GM23338 (cell line): ENCODE results near the gene BPIFB1.

Experiments
- CREB1 ChIP-seq: fragments of 250-450 bp; sonication (Bioruptor Pico); IDR thresholded peaks from 2 replicates; pipeline ENCODE4 v1.5.0; 2020; ENCODE audit warnings: low read depth, mild to moderate bottlenecking, moderate library complexity
- EZH2 ChIP-seq: fragments of 200-600 bp; sonication (generic); IDR thresholded peaks from one replicate; pipeline ENCODE4 v1.8.0; 2017; ENCODE audit warnings: antibody characterized with exemption, mild to moderate bottlenecking, low read depth; ENCODE audit not compliant: unreplicated experiment
- EZH2phosphoT487 ChIP-seq: fragments of 200-600 bp; sonication (generic); IDR thresholded peaks from one replicate; pipeline ENCODE4 v1.8.1; 2018; ENCODE audit warnings: antibody characterized with exemption; ENCODE audit not compliant: unreplicated experiment
- POLR2AphosphoS5 ChIP-seq: IDR thresholded peaks from 2 replicates; pipeline ENCODE4 v1.6.1; 2016; ENCODE audit warnings: antibody characterized with exemption, low read depth
- TF ChIP-seq, protein P1 (sequence below), 2 experiments: fragments of 200-600 bp in 1 of 2; sonication (generic) in 1 of 2; conservative IDR thresholded peaks; 2 replicates each; pipeline versions ENCODE4 v1.5.1 to v1.6.1; 2016 to 2017; ENCODE audit warnings: antibody characterized with exemption in 2 of 2, low read depth in 2 of 2, mild to moderate bottlenecking in 2 of 2, moderate library complexity in 1 of 2
- TF ChIP-seq, protein P2 (sequence below): IDR thresholded peaks from one replicate; pipeline ENCODE4 v1.6.1; 2018; ENCODE audit warnings: antibody characterized with exemption; ENCODE audit not compliant: unreplicated experiment

DNA sequence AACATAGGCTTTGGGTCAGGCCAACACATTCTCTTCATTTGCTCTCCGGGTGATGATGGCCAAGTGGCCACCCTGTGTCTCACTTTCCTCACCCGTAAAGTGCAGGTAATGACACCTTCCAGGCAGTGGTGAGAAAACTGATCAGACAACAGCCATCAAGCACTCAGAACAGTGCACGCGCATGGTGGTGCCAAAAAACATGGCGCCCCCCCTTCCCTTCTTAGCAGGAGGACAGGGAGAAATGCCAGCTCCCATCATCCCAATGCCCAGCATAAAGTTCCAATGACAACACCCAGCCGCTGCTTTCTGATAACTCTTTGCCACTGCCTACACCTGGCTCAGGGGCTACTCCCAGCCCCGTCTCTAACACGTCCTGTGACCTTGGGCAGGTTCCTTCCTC lies 8.4 kb downstream of the BPIFB1 start:
- TF ChIP-seq EZH2phosphoT487 (no peak), EZH2 (no peak), POLR2AphosphoS5 (no peak), CREB1 (CRISPR knock-in tag) (no peak)
- TF ChIP-seq, protein P1, sequence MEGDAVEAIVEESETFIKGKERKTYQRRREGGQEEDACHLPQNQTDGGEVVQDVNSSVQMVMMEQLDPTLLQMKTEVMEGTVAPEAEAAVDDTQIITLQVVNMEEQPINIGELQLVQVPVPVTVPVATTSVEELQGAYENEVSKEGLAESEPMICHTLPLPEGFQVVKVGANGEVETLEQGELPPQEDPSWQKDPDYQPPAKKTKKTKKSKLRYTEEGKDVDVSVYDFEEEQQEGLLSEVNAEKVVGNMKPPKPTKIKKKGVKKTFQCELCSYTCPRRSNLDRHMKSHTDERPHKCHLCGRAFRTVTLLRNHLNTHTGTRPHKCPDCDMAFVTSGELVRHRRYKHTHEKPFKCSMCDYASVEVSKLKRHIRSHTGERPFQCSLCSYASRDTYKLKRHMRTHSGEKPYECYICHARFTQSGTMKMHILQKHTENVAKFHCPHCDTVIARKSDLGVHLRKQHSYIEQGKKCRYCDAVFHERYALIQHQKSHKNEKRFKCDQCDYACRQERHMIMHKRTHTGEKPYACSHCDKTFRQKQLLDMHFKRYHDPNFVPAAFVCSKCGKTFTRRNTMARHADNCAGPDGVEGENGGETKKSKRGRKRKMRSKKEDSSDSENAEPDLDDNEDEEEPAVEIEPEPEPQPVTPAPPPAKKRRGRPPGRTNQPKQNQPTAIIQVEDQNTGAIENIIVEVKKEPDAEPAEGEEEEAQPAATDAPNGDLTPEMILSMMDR (conservative IDR thresholded peaks at IDR 0.05; ENCODE audit: low read depth in 2 of 2): no peak
- TF ChIP-seq, protein P2, sequence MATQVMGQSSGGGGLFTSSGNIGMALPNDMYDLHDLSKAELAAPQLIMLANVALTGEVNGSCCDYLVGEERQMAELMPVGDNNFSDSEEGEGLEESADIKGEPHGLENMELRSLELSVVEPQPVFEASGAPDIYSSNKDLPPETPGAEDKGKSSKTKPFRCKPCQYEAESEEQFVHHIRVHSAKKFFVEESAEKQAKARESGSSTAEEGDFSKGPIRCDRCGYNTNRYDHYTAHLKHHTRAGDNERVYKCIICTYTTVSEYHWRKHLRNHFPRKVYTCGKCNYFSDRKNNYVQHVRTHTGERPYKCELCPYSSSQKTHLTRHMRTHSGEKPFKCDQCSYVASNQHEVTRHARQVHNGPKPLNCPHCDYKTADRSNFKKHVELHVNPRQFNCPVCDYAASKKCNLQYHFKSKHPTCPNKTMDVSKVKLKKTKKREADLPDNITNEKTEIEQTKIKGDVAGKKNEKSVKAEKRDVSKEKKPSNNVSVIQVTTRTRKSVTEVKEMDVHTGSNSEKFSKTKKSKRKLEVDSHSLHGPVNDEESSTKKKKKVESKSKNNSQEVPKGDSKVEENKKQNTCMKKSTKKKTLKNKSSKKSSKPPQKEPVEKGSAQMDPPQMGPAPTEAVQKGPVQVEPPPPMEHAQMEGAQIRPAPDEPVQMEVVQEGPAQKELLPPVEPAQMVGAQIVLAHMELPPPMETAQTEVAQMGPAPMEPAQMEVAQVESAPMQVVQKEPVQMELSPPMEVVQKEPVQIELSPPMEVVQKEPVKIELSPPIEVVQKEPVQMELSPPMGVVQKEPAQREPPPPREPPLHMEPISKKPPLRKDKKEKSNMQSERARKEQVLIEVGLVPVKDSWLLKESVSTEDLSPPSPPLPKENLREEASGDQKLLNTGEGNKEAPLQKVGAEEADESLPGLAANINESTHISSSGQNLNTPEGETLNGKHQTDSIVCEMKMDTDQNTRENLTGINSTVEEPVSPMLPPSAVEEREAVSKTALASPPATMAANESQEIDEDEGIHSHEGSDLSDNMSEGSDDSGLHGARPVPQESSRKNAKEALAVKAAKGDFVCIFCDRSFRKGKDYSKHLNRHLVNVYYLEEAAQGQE: no peak
